Lower lobe of right lung (tissue), 2 donors: ENCODE data around the gene RIBC1. TPM values are rescaled to one million over a fixed set of nuclear protein-coding genes. Genes with fewer than 3 reads are reported as not detected.
A peak's percentile ranks its signal among the peaks of the same experiment; 100 is the strongest.

Source experiments
- ATAC-seq, 2 donors: fragments of 200-7000 bp; cut with Tn5 transposase; one replicate each; pipeline ENCODE4 v1.9.1; 2020 to 2022; ENCODE audit warnings: mild to moderate bottlenecking in 2 of 2, moderate library complexity in 2 of 2
- DNase-seq: peaks from one replicate; pipeline ENCODE4 v3.0.0-alpha.2; 2020
- H3K27ac ChIP-seq: fragments of 200-600 bp; one replicate; pipeline ENCODE4 v1.8.0; 2022
- H3K27me3 ChIP-seq: fragments of 200-600 bp; one replicate; pipeline ENCODE4 v1.8.0; 2022; ENCODE audit warnings: low read depth
- H3K36me3 ChIP-seq: fragments of 200-600 bp; one replicate; pipeline ENCODE4 v1.8.0; 2022; ENCODE audit warnings: mild to moderate bottlenecking
- H3K4me1 ChIP-seq: fragments of 200-600 bp; one replicate; pipeline ENCODE4 v1.8.0; 2022
- H3K4me3 ChIP-seq: fragments of 200-600 bp; one replicate; pipeline ENCODE4 v1.8.0; 2022; ENCODE audit warnings: mild to moderate bottlenecking
- H3K9me3 ChIP-seq: fragments of 200-600 bp; one replicate; pipeline ENCODE4 v1.8.0; 2022
- intact Hi-C: fragments of 100-400 bp; cut with DNase I; formaldehyde crosslinking; loops from one replicate; pipeline ENCODE4 v1.11.0; 2022
- total RNA-seq: library from RNA; stranded (reverse); fragmentation: NEBNext Ultra II Directional; extraction: Animal tissue kit (Norgen Biotek cat#: 25700); gene quantifications from one replicate; pipeline ENCODE4 v1.2.1, GENCODE V29; 2021
- TF ChIP-seq, protein P1 (sequence below): fragments of 200-600 bp; IDR thresholded peaks from one replicate; pipeline ENCODE4 v1.8.0; 2022; ENCODE audit warnings: antibody characterized with exemption, mild to moderate bottlenecking
- donor health status: DM: no; HTN: yes; CAD: no; lungs with severe emphysema.

RIBC1 gene
- total RNA-seq, 1 donor from 2014 or later = 3.0 TPM

DNA sequence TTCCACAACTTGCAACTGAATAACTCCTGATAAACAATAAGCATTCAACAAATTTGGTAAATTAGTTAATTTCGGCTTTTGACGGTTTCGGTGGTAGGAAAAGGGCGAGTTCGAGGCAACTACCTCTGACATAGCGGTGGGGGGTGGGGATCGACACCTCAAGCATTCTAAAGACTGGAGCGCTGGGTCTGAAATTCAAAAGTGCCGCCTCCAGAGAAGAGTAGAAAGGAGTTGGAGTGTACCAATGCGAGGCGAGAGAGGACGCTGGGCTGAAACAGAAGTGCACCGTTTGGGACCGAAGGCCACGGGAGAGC, 944 bp upstream of the RIBC1 start:
- no peak for DNase-seq
- TF ChIP-seq, protein P1, sequence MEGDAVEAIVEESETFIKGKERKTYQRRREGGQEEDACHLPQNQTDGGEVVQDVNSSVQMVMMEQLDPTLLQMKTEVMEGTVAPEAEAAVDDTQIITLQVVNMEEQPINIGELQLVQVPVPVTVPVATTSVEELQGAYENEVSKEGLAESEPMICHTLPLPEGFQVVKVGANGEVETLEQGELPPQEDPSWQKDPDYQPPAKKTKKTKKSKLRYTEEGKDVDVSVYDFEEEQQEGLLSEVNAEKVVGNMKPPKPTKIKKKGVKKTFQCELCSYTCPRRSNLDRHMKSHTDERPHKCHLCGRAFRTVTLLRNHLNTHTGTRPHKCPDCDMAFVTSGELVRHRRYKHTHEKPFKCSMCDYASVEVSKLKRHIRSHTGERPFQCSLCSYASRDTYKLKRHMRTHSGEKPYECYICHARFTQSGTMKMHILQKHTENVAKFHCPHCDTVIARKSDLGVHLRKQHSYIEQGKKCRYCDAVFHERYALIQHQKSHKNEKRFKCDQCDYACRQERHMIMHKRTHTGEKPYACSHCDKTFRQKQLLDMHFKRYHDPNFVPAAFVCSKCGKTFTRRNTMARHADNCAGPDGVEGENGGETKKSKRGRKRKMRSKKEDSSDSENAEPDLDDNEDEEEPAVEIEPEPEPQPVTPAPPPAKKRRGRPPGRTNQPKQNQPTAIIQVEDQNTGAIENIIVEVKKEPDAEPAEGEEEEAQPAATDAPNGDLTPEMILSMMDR = no peak
- Histone ChIP-seq H3K9me3 (no peaks in the 10 kb centered on the region), H3K27ac (peak overlapping the region; percentile 93), H3K4me1 (peaks cover 8% of the 10 kb centered on the region), H3K27me3 (no peaks in the 10 kb centered on the region), H3K36me3 (no peaks in the 10 kb centered on the region), H3K4me3 (peak overlapping the region; percentile 68)
- intact Hi-C loops = no loop called here
- ATAC-seq = peak; percentile 44 to 56

DNA sequence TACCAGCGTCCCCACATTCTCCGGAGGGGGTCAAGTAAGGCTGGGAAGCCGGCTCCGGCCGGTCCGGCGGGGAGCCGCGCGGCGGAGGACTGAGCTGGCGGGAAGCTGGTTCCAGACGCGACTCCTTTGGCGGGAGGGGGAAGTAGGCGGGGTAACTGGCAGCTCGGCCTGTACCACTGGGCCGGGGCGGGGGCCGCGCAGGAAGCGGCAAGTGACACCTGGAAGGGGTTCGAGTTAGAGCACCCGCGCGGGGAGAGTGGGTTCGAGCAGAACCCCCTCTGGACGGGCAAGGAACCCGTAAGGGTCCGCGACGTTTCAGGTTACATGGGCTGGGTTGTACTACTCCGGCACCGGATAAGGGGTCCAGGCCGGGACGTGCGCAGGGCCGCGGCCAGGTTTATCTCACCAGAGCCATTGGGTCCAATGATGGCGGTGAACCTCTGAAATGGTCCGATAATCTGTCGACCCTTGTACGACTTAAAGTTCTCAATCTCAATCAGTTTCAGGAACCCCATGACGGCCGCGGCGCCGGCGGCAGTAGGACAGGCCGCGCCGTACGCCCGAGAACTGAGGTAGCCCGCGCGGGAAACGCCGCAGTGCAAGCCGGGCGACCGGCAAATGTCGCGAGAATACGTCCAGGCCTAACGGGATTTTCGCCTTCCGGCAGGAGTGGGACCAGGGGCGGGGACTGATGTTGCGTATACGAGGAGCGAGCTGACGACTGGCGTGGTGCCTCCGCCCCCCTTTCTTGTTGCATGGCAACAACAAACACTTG, 400 bp upstream of the RIBC1 start, which contains the start of gene SMC1A:
Gene SMC1A, minus strand, starts transcription at position 569 of the 775 bp plus-strand sequence. Its CDS starts 54 bp downstream, at position 515.
- H3K9me3 ChIP-seq = no peaks in the 10 kb centered on the region
- H3K27me3 ChIP-seq = no peaks in the 10 kb centered on the region
- no peaks in the 10 kb centered on the region for H3K36me3 ChIP-seq
- H3K4me1 ChIP-seq = peaks cover 8% of the 10 kb centered on the region
- ATAC-seq (peak; percentile 98), DNase-seq (peak; percentile 97)
- peak within 1 kb of the TSS; percentile 93 for H3K27ac ChIP-seq
- peak within 1 kb of the TSS; percentile 68 for H3K4me3 ChIP-seq
- intact Hi-C loops = no loop called here
- TF ChIP-seq, protein P1 = no peak

DNA sequence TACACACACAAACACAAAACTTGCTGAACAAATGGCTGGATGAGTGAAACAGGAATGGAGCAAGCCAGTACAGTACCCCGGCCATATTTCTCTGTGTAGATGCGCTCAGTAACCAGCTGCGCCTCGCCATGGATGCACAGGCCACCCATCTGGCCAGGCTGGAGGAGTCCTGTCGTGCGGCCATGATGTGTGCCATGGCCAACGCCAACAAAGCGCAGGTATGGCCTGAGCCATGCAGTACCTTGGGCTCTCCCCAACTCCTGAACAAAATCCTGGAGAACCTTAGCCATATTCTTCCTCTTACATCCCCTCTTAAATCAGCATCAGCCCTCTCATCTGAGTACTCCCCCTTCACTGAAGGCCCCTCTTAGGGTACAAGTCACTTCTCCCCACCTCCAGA, 7.1 kb downstream of the RIBC1 start:
- intact Hi-C loops = no loop called here
- no peaks in the 10 kb centered on the region for H3K27me3 ChIP-seq
- ATAC-seq (no peak), DNase-seq (no peak)
- peaks cover 24% of the 10 kb centered on the region for H3K36me3 ChIP-seq
- TF ChIP-seq, protein P1 = no peak
- peaks cover 11% of the 10 kb centered on the region for H3K4me1 ChIP-seq
- H3K4me3 ChIP-seq = no peak overlapping the region
- no peaks in the 10 kb centered on the region for H3K9me3 ChIP-seq
- H3K27ac ChIP-seq = no peak overlapping the region

DNA sequence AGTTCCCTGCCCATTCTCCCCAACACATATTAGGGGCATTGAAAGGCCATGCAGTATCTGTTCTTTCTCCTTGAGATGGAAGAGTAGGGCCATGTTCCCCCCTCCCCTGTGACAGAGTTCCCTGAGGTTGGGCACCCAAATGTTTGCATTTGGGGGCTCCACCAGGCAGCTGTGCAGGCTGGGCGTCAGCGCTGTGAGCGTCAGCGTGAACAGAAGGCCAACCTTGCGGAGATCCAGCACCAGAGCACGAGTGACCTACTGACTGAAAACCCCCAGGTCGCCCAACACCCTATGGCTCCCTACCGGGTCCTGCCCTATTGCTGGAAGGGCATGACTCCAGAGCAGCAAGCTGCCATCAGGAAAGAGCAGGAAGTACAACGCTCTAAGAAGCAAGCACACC, 7.6 kb downstream of the RIBC1 start:
- intact Hi-C loops = no loop called here
- ATAC-seq (no peak), DNase-seq (no peak)
- Histone ChIP-seq H3K27ac (no peak overlapping the region), H3K4me3 (no peak overlapping the region), H3K27me3 (no peaks in the 10 kb centered on the region), H3K9me3 (no peaks in the 10 kb centered on the region), H3K36me3 (peaks cover 24% of the 10 kb centered on the region), H3K4me1 (peaks cover 14% of the 10 kb centered on the region)
- TF ChIP-seq, protein P1 = no peak

DNA sequence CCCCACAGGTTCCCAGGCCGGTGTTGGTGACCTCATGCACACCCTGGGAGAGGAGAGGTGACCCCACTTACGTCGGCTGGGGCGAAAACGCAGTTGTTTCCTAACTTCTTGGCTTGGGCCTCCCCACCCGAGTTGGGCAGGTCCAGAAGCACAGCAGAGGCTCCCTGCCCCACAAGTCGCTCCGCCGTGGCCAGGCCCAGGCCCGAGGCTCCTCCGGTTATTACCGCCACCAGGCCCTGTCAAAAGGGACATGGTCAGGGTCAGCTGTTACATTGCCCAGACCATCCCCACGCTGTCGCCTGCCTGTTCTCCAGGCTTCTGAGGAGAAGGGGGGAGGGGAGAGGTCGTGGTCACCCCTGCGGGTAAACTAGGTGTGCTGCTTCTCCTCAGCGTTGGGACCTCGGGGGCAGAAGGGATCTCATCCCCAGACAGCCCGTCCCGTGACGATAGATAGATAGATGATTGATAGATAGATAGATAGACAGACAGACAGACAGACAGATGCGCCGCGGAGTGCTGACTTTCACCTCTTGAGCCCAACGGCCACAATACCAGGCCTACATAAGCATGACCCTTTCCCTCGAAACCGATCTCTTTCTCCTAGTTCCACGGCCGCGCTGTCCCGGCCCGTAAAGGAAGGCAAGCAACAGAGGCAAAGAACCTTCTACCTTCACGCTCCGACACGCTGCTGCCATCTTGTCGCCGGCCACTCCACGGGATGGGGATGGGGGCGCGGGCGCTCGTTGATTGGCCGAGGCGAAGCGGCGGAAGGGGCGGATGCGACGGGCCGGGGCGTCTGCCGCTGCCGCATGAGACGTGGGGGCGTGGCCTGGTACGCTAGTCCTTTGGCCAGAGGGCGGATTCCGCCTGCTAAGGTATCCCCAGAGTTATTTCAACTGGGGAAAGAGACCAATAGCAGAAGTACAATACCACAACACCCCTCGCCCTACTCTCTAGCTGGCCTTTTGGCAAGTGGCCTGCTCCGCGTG, 11.3 kb downstream of the RIBC1 start, which contains the start of gene HSD17B10:
Gene HSD17B10, minus strand, starts transcription at position 720 of the 989 bp plus-strand sequence. Its CDS starts 25 bp downstream, at position 695.
- peak; percentile 99 for ATAC-seq
- intact Hi-C loops = no loop called here

More for the DNA sequence above, 11.3 kb downstream of the RIBC1 start, which contains the start of gene HSD17B10:
- Histone ChIP-seq H3K27ac (peak within 1 kb of the TSS; percentile 73), H3K27me3 (no peaks in the 10 kb centered on the region), H3K36me3 (peaks cover 24% of the 10 kb centered on the region), H3K4me3 (peak within 1 kb of the TSS; percentile 65), H3K9me3 (no peaks in the 10 kb centered on the region), H3K4me1 (peaks cover 14% of the 10 kb centered on the region)
- peak; percentile 95 for DNase-seq
- TF ChIP-seq, protein P1 = no peak
